Neural cell (in vitro differentiated cells): Measurements from ENCODE around the gene DHRS4L2. TPM values are rescaled to one million over a fixed set of nuclear protein-coding genes. Genes with fewer than 3 reads are reported as not detected.

Source experiments
- H2AFZ ChIP-seq: fragments of 200-600, 300-800 bp; sonication (generic), shearing (Covaris generic); 2 replicates; pipeline ENCODE4 v1.6.0; 2014; ENCODE audit warnings: low read depth, mild to moderate bottlenecking, antibody characterized with exemption, low read length, moderate library complexity
- H3F3A ChIP-seq: fragments of 200-600 bp; shearing (Covaris generic); 2 replicates; pipeline ENCODE4 v1.6.1; 2016; ENCODE audit warnings: mild to moderate bottlenecking, moderate library complexity, mixed read lengths, antibody characterized with exemption, low read length; ENCODE audit not compliant: insufficient read depth, poor library complexity, severe bottlenecking
- H3K27ac ChIP-seq: fragments of 200-600, 300-800 bp; sonication (generic), shearing (Covaris generic); 2 replicates; pipeline ENCODE4 v1.5.1; 2014; ENCODE audit warnings: mild to moderate bottlenecking, low read length, moderate library complexity
- H3K27me3 ChIP-seq: fragments of 300-800, 200-600 bp; sonication (generic), shearing (Covaris generic); 2 replicates; pipeline ENCODE4 v1.6.0; 2014; ENCODE audit warnings: mild to moderate bottlenecking, low read depth, low read length, moderate library complexity; ENCODE audit not compliant: insufficient read depth
- H3K36me3 ChIP-seq: fragments of 300-800, 200-600 bp; sonication (generic), shearing (Covaris generic); 2 replicates; pipeline ENCODE4 v1.5.1; 2014; ENCODE audit warnings: mild to moderate bottlenecking, antibody characterized with exemption, low read length, moderate library complexity; ENCODE audit not compliant: insufficient read depth
- H3K4me2 ChIP-seq: fragments of 300-800, 200-600 bp; sonication (generic), shearing (Covaris generic); 2 replicates; pipeline ENCODE4 v1.6.0; 2014; ENCODE audit warnings: mild to moderate bottlenecking, low read length
- H3K4me3 ChIP-seq: fragments of 300-800, 200-600 bp; sonication (generic), shearing (Covaris generic); 2 replicates; pipeline ENCODE4 v1.5.1; 2014; ENCODE audit warnings: mild to moderate bottlenecking, low read length, moderate library complexity
- H3K79me2 ChIP-seq: fragments of 200-600 bp; shearing (Covaris generic); replicated peaks from 2 replicates; pipeline ENCODE4 v1.6.0; 2014; ENCODE audit warnings: mild to moderate bottlenecking, low read length, moderate library complexity; ENCODE audit not compliant: insufficient read depth
- H3K9ac ChIP-seq: fragments of 300-800, 200-600 bp; sonication (generic), shearing (Covaris generic); 2 replicates; pipeline ENCODE4 v1.6.1; 2016; ENCODE audit warnings: mild to moderate bottlenecking, low read length, mixed read lengths
- H3K9me2 ChIP-seq: fragments of 200-600 bp; shearing (Covaris generic); 2 replicates; pipeline ENCODE4 v1.6.1; 2016; ENCODE audit warnings: mild to moderate bottlenecking, low read length, mixed read lengths; ENCODE audit not compliant: insufficient read depth
- H3K9me3 ChIP-seq: fragments of 200-600, 300-800 bp; sonication (generic), shearing (Covaris generic); 2 replicates; pipeline ENCODE4 v1.6.1; 2016; ENCODE audit warnings: mild to moderate bottlenecking, mixed run types, low read length, moderate library complexity, mixed read lengths
- H4K20me1 ChIP-seq: fragments of 200-600 bp; shearing (Covaris generic); 2 replicates; pipeline ENCODE4 v1.6.1; 2016; ENCODE audit warnings: mild to moderate bottlenecking, mixed run types; ENCODE audit not compliant: insufficient read depth
- CTCF ChIP-seq: fragments of 450-650 bp; IDR thresholded peaks from 2 replicates; pipeline ENCODE4 v1.5.1; 2014; ENCODE audit warnings: antibody characterized with exemption, mild to moderate bottlenecking, moderate library complexity; ENCODE audit not compliant: poor library complexity, severe bottlenecking
- EP300 ChIP-seq: fragments of 450-650 bp; conservative IDR thresholded peaks from 2 replicates; pipeline ENCODE4 v1.6.1; 2014; ENCODE audit warnings: antibody characterized with exemption, mild to moderate bottlenecking, moderate library complexity; ENCODE audit not compliant: poor library complexity, severe bottlenecking
- EZH2 ChIP-seq: fragments of 200-600, 300-800 bp; shearing (Covaris generic), sonication (generic); IDR thresholded peaks from 2 replicates; pipeline ENCODE4 v1.6.1; 2014; ENCODE audit warnings: antibody characterized with exemption, low read length, borderline replicate concordance, mild to moderate bottlenecking; ENCODE audit not compliant: insufficient read depth, poor library complexity, severe bottlenecking
- MXI1 ChIP-seq: fragments of 450-650 bp; conservative IDR thresholded peaks from 2 replicates; pipeline ENCODE4 v1.6.1; 2014; ENCODE audit warnings: antibody characterized with exemption, mild to moderate bottlenecking; ENCODE audit not compliant: poor library complexity, severe bottlenecking
- POLR2AphosphoS5 ChIP-seq: IDR thresholded peaks from 2 replicates; pipeline ENCODE4 v1.6.1; 2012
- RAD21 ChIP-seq: fragments of 450-650 bp; conservative IDR thresholded peaks from 2 replicates; pipeline ENCODE4 v1.6.1; 2014; ENCODE audit warnings: antibody characterized with exemption, mild to moderate bottlenecking, moderate library complexity
- REST ChIP-seq: IDR thresholded peaks from 2 replicates; pipeline ENCODE4 v1.6.1; 2012; ENCODE audit warnings: borderline replicate concordance
- SMC3 ChIP-seq: fragments of 450-650 bp; conservative IDR thresholded peaks from 2 replicates; pipeline ENCODE4 v1.6.1; 2014; ENCODE audit warnings: antibody characterized with exemption, mild to moderate bottlenecking, moderate library complexity; ENCODE audit not compliant: poor library complexity
- TAF1 ChIP-seq: IDR thresholded peaks from 2 replicates; pipeline ENCODE4 v1.6.1; 2012; ENCODE audit warnings: low read depth
- polyA plus RNA-seq: library from polyadenylated mRNA; depleted of rRNA; stranded (reverse); fragments of >200 nt; gene quantifications from 2 replicates; pipeline ENCODE4 v1.2.3, GENCODE V29; 2014

Gene DHRS4L2
- polyA plus RNA-seq, 1 donor from 2014 or later, result 3.0 TPM

- Histone ChIP-seq H2AFZ (peak within 1 kb of the TSS; percentile 94), H3K9me3 (no peaks in the 10 kb centered on the region), H3K36me3 (no peaks in the 10 kb centered on the region), H3K9ac (peak within 1 kb of the TSS; percentile 94), H4K20me1 (no peaks in the 10 kb centered on the region), H3K27me3 (no peaks in the 10 kb centered on the region), H3K27ac (peak within 1 kb of the TSS; percentile 82), H3K4me2 (peak within 1 kb of the TSS; percentile 82), H3K79me2 (peaks cover 11% of the 10 kb centered on the region), H3F3A (no peaks in the 10 kb centered on the region), H3K9me2 (no peaks in the 10 kb centered on the region), H3K4me3 (peak within 1 kb of the TSS; percentile 99)
- TF ChIP-seq SMC3 (peak; percentile 36), MXI1 (peak; percentile 90), REST (no peak), TAF1 (no peak), EP300 (peak; percentile 48), RAD21 (no peak), EZH2 (no peak), CTCF (no peak), POLR2AphosphoS5 (peak; percentile 76)
These were observed 63.3 kb downstream of the DHRS4L2 start, which contains the start of gene CARMIL3 for GRCh38 chr14:24051789-24052655. Gene CARMIL3 (plus strand): TSS chr14:24052009. CDS start chr14:24052154, 145 bp downstream.

GRCh38 chr14:24052656-24053547 is 64.2 kb downstream of the DHRS4L2 start:
- Histone ChIP-seq H4K20me1 (no peaks in the 10 kb centered on the region), H2AFZ (peak overlapping the region; percentile 69), H3K79me2 (peaks cover 11% of the 10 kb centered on the region), H3K9ac (peak overlapping the region; percentile 94), H3K4me2 (peak overlapping the region; percentile 70), H3K27ac (peak overlapping the region; percentile 82), H3K36me3 (no peaks in the 10 kb centered on the region), H3K9me2 (no peaks in the 10 kb centered on the region), H3K4me3 (peak overlapping the region; percentile 99), H3K27me3 (no peaks in the 10 kb centered on the region), H3F3A (no peaks in the 10 kb centered on the region), H3K9me3 (no peaks in the 10 kb centered on the region)
- TF ChIP-seq MXI1, result no peak
- no peak for TF ChIP-seq CTCF
- no peak for TF ChIP-seq EP300
- TF ChIP-seq TAF1, result no peak
- no peak for TF ChIP-seq POLR2AphosphoS5
- no peak for TF ChIP-seq RAD21
